Activated CD4-positive, alpha-beta T cell treated with anti-CD3 and anti-CD28 coated beads for 36 hours (primary cell): Measurements from ENCODE around the gene BCAS1. TPM values are rescaled to one million over a fixed set of nuclear protein-coding genes. Genes with fewer than 3 reads are reported as not detected.

Experiments used
- ATAC-seq: fragments of 200-7000 bp; cut with Tn5 transposase; one replicate; pipeline ENCODE4 v1.10.0; 2021; ENCODE audit warnings: mild to moderate bottlenecking, moderate library complexity
- CTCF ChIA-PET: fragments of 350-600 bp; sonication (Branson Sonifier 250); formaldehyde crosslinking; loops from one replicate; lab custom pipeline; 2021; ENCODE audit warnings: antibody characterized with exemption; lab: Charles Lee
- POLR2A ChIA-PET: fragments of 350-600 bp; sonication (Branson Sonifier 250); formaldehyde crosslinking; loops from one replicate; lab custom pipeline; 2021; ENCODE audit warnings: antibody characterized with exemption, inconsistent platforms; lab: Charles Lee
- DNase-seq: peaks from one replicate; pipeline ENCODE4 v3.0.0-alpha.2; 2020
- H3K27ac Mint-ChIP-seq: one replicate; pipeline ENCODE4 v1.8.0; 2021; ENCODE audit warnings: mixed read lengths
- H3K27me3 Mint-ChIP-seq: one replicate; pipeline ENCODE4 v1.8.0; 2021; ENCODE audit warnings: mixed read lengths
- H3K36me3 Mint-ChIP-seq: one replicate; pipeline ENCODE4 v1.8.0; 2021; ENCODE audit warnings: low read depth, mixed read lengths
- H3K4me1 Mint-ChIP-seq: one replicate; pipeline ENCODE4 v1.8.0; 2021; ENCODE audit warnings: mixed read lengths
- H3K4me3 Mint-ChIP-seq: one replicate; pipeline ENCODE4 v1.8.0; 2021; ENCODE audit warnings: mild to moderate bottlenecking, moderate library complexity, mixed read lengths
- H3K9me3 Mint-ChIP-seq: one replicate; pipeline ENCODE4 v1.8.0; 2021; ENCODE audit warnings: low read depth, mixed read lengths
- intact Hi-C, 2 experiments: fragments of 100-400 bp; cut with DNase I in 1 of 2; cut with micrococcal nuclease in 1 of 2; formaldehyde crosslinking; loops; one replicate each; pipeline versions ENCODE4 v1.14.2 to v1.15.1; 2022 to 2024; cut with DNase I, micrococcal nuclease
- total RNA-seq, 2 experiments: library from RNA; stranded (reverse); gene quantifications; one replicate each; pipeline ENCODE4 v1.2.3, GENCODE V29; 2021

BCAS1 gene
- total RNA-seq, 2 experiments from 2014 or later = 0.09 to 0.14 TPM

GRCh38 chr20:53920647-53921245 is 149.6 kb downstream of the BCAS1 start:
- no peak for DNase-seq
- no peaks in the 10 kb centered on the region for H3K36me3 Mint-ChIP-seq
- intact Hi-C loops = no loop called here
- no peak overlapping the region for H3K27ac Mint-ChIP-seq
- no peak overlapping the region for H3K4me3 Mint-ChIP-seq
- ChIA-PET CTCF (no interaction called here), POLR2A (no interaction called here)
- H3K9me3 Mint-ChIP-seq = no peaks in the 10 kb centered on the region
- H3K4me1 Mint-ChIP-seq = peaks cover 26% of the 10 kb centered on the region
- H3K27me3 Mint-ChIP-seq = no peaks in the 10 kb centered on the region
- no peak for ATAC-seq

GRCh38 chr20:53919886-53920285 is 150.5 kb downstream of the BCAS1 start:
- intact Hi-C loops = loop anchor here (5.0 kb wide), 3 partner anchors 78 to 213 kb away; no protein-coding TSS in a partner anchor
- Mint-ChIP-seq H3K27me3 (no peaks in the 10 kb centered on the region), H3K4me1 (peaks cover 31% of the 10 kb centered on the region), H3K4me3 (no peak overlapping the region), H3K36me3 (no peaks in the 10 kb centered on the region), H3K27ac (no peak overlapping the region), H3K9me3 (no peaks in the 10 kb centered on the region)
- no peak for ATAC-seq
- CTCF ChIA-PET = interaction anchor here (0.7 kb wide), 1 partner anchor 281 kb away, joined by 3 read pairs; no protein-coding TSS in a partner anchor
- DNase-seq = no peak
- POLR2A ChIA-PET = no interaction called here

- no peaks in the 10 kb centered on the region for H3K27me3 Mint-ChIP-seq
- H3K4me3 Mint-ChIP-seq = no peak overlapping the region
- ATAC-seq = no peak
- H3K36me3 Mint-ChIP-seq = no peaks in the 10 kb centered on the region
- H3K4me1 Mint-ChIP-seq = peaks cover 40% of the 10 kb centered on the region
- intact Hi-C loops = loop anchor here (1.0 to 5.0 kb wide), 4 partner anchors 12 to 212 kb away; no protein-coding TSS in a partner anchor
- ChIA-PET POLR2A (no interaction called here), CTCF (interaction anchor here (0.7 to 4.8 kb wide), 5 partner anchors 29 to 340 kb away, joined by 3 to 36 read pairs (median 3); no protein-coding TSS in a partner anchor)
- H3K27ac Mint-ChIP-seq = no peak overlapping the region
- DNase-seq = no peak
- H3K9me3 Mint-ChIP-seq = no peaks in the 10 kb centered on the region
These were observed 151.4 kb downstream of the BCAS1 start for GRCh38 chr20:53918949-53919361.

- DNase-seq (no peak), ATAC-seq (no peak)
- POLR2A ChIA-PET = interaction anchor here (0.6 kb wide), 1 partner anchor 53 kb away, joined by 3 read pairs; no protein-coding TSS in a partner anchor
- Mint-ChIP-seq H3K27ac (no peak overlapping the region), H3K36me3 (no peaks in the 10 kb centered on the region), H3K4me1 (peaks cover 44% of the 10 kb centered on the region), H3K9me3 (no peaks in the 10 kb centered on the region), H3K27me3 (no peaks in the 10 kb centered on the region), H3K4me3 (no peak overlapping the region)
- CTCF ChIA-PET = interaction anchor here (0.6 to 4.8 kb wide), 10 partner anchors 9 to 339 kb away, joined by 3 to 36 read pairs (median 4); no protein-coding TSS in a partner anchor
- intact Hi-C loops = loop anchor here (1.0 to 5.0 kb wide), 4 partner anchors 13 to 211 kb away; no protein-coding TSS in a partner anchor
These were observed 152.4 kb downstream of the BCAS1 start for GRCh38 chr20:53918020-53918311.

- CTCF ChIA-PET = interaction anchor here (0.6 to 4.8 kb wide), 19 partner anchors 8 to 339 kb away, joined by 3 to 44 read pairs (median 7); no protein-coding TSS in a partner anchor
- H3K36me3 Mint-ChIP-seq = no peaks in the 10 kb centered on the region
- H3K4me1 Mint-ChIP-seq = peaks cover 41% of the 10 kb centered on the region
- POLR2A ChIA-PET = interaction anchor here (0.6 to 0.7 kb wide), 3 partner anchors 52 to 130 kb away, joined by 3 to 5 read pairs (median 4); no protein-coding TSS in a partner anchor
- no peaks in the 10 kb centered on the region for H3K9me3 Mint-ChIP-seq
- no peak overlapping the region for H3K4me3 Mint-ChIP-seq
- H3K27ac Mint-ChIP-seq = peak overlapping the region; percentile 8
- no peaks in the 10 kb centered on the region for H3K27me3 Mint-ChIP-seq
- no peak for ATAC-seq
- intact Hi-C loops = loop anchor here (1.0 to 5.0 kb wide), 4 partner anchors 14 to 210 kb away; no protein-coding TSS in a partner anchor
- no peak for DNase-seq
These were observed 153.0 kb downstream of the BCAS1 start for GRCh38 chr20:53917145-53918019.

GRCh38 chr20:53916173-53916512 is 154.3 kb downstream of the BCAS1 start:
- intact Hi-C loops = loop anchor here (5.0 kb wide), 3 partner anchors 74 to 209 kb away; no protein-coding TSS in a partner anchor
- Mint-ChIP-seq H3K4me1 (peaks cover 41% of the 10 kb centered on the region), H3K36me3 (no peaks in the 10 kb centered on the region), H3K9me3 (no peaks in the 10 kb centered on the region), H3K4me3 (peak overlapping the region; percentile 79), H3K27ac (peak overlapping the region; percentile 91), H3K27me3 (no peaks in the 10 kb centered on the region)
- DNase-seq (no peak), ATAC-seq (peak; percentile 11)
- ChIA-PET POLR2A (interaction anchor here (0.6 to 1.0 kb wide), 8 partner anchors 16 to 427 kb away, joined by 3 to 11 read pairs (median 4); partner anchors contain the start of gene ZNF217), CTCF (interaction anchor here (0.6 to 4.8 kb wide), 38 partner anchors 9 to 1725 kb away, joined by 3 to 44 read pairs (median 5); partner anchors contain the start of gene ZFP64)

- H3K27me3 Mint-ChIP-seq = no peaks in the 10 kb centered on the region
- intact Hi-C loops = loop anchor here (1.0 to 5.0 kb wide), 8 partner anchors 22 to 336 kb away; no protein-coding TSS in a partner anchor
- H3K4me1 Mint-ChIP-seq = peaks cover 41% of the 10 kb centered on the region
- peak; percentile 98 for DNase-seq
- POLR2A ChIA-PET = interaction anchor here (0.6 to 1.0 kb wide), 9 partner anchors 16 to 427 kb away, joined by 3 to 11 read pairs (median 5); partner anchors contain the start of gene ZNF217
- H3K4me3 Mint-ChIP-seq = peak overlapping the region; percentile 79
- no peaks in the 10 kb centered on the region for H3K36me3 Mint-ChIP-seq
- peak; percentile 96 for ATAC-seq
- H3K27ac Mint-ChIP-seq = peak overlapping the region; percentile 91
- CTCF ChIA-PET = interaction anchor here (0.6 to 4.8 kb wide), 41 partner anchors 9 to 1724 kb away, joined by 3 to 44 read pairs (median 5); partner anchors contain the start of gene ZFP64
- no peaks in the 10 kb centered on the region for H3K9me3 Mint-ChIP-seq
These were observed 154.8 kb downstream of the BCAS1 start for GRCh38 chr20:53915446-53916172.

GRCh38 chr20:53914781-53915445 is 155.5 kb downstream of the BCAS1 start:
- H3K9me3 Mint-ChIP-seq = no peaks in the 10 kb centered on the region
- ATAC-seq = no peak
- intact Hi-C loops = loop anchor here (1.0 to 5.0 kb wide), 8 partner anchors 22 to 336 kb away; no protein-coding TSS in a partner anchor
- H3K4me1 Mint-ChIP-seq = peaks cover 41% of the 10 kb centered on the region
- DNase-seq = no peak
- H3K27me3 Mint-ChIP-seq = no peaks in the 10 kb centered on the region
- H3K4me3 Mint-ChIP-seq = peak overlapping the region; percentile 79
- POLR2A ChIA-PET = interaction anchor here (0.7 to 0.9 kb wide), 2 partner anchors 99 to 426 kb away, joined by 3 to 8 read pairs; no protein-coding TSS in a partner anchor
- CTCF ChIA-PET = interaction anchor here (0.5 to 4.8 kb wide), 28 partner anchors 9 to 766 kb away, joined by 3 to 44 read pairs (median 8); no protein-coding TSS in a partner anchor
- peak overlapping the region; percentile 91 for H3K27ac Mint-ChIP-seq
- no peaks in the 10 kb centered on the region for H3K36me3 Mint-ChIP-seq

- intact Hi-C loops = loop anchor here in 1 of 2 experiments (2.0 kb wide), 1 partner anchor 41 kb away; no protein-coding TSS in a partner anchor
- ATAC-seq = no peak
- Mint-ChIP-seq H3K27ac (no peak overlapping the region), H3K36me3 (no peaks in the 10 kb centered on the region), H3K9me3 (no peaks in the 10 kb centered on the region), H3K27me3 (no peaks in the 10 kb centered on the region), H3K4me1 (peaks cover 41% of the 10 kb centered on the region), H3K4me3 (peak overlapping the region; percentile 79)
- ChIA-PET CTCF (interaction anchor here (0.5 to 4.8 kb wide), 17 partner anchors 11 to 765 kb away, joined by 3 to 44 read pairs (median 11); no protein-coding TSS in a partner anchor), POLR2A (no interaction called here)
- DNase-seq = no peak
These were observed 156.2 kb downstream of the BCAS1 start for GRCh38 chr20:53914091-53914780.
